WTC11 (cell line): ENCODE data around the gene PLEKHF1. TPM values are rescaled to one million over a fixed set of nuclear protein-coding genes. Genes with fewer than 3 reads are reported as not detected.

Experiments used
- ATAC-seq: fragments of 200-7000 bp; cut with Tn5 transposase; 2 replicates; pipeline ENCODE4 v1.10.0; 2021; ENCODE audit warnings: mild to moderate bottlenecking, moderate library complexity
- CTCF ChIA-PET: fragments of 300-600 bp; sonication (Branson Sonifier 250); formaldehyde crosslinking; loops from one replicate; lab custom pipeline; 2021; ENCODE audit warnings: antibody characterized with exemption; lab: Charles Lee
- POLR2A ChIA-PET: fragments of 350-600 bp; sonication (Branson Sonifier 250); formaldehyde crosslinking; loops from one replicate; lab custom pipeline; 2021; ENCODE audit warnings: antibody characterized with exemption; lab: Charles Lee
- DNase-seq: peaks from one replicate; pipeline ENCODE4 v3.0.0; 2021; ENCODE audit warnings: low spot score
- H3K27ac Mint-ChIP-seq: 2 replicates; pipeline ENCODE4 v1.8.0; 2021; ENCODE audit warnings: mixed read lengths
- H3K27me3 Mint-ChIP-seq: 2 replicates; pipeline ENCODE4 v1.8.0; 2021; ENCODE audit warnings: low read depth, mild to moderate bottlenecking, moderate library complexity, mixed read lengths
- H3K36me3 Mint-ChIP-seq: 2 replicates; pipeline ENCODE4 v1.8.0; 2021; ENCODE audit warnings: mixed read lengths
- H3K4me1 Mint-ChIP-seq: 2 replicates; pipeline ENCODE4 v1.8.0; 2022; ENCODE audit warnings: mixed read lengths
- H3K4me3 Mint-ChIP-seq: 2 replicates; pipeline ENCODE4 v1.8.0; 2021; ENCODE audit warnings: mild to moderate bottlenecking, moderate library complexity, mixed read lengths
- H3K9me3 Mint-ChIP-seq: 2 replicates; pipeline ENCODE4 v1.8.0; 2021; ENCODE audit warnings: mixed read lengths
- CREM ChIP-seq: sonication (generic); formaldehyde crosslinking; IDR thresholded peaks from 2 replicates; pipeline ENCODE4 v1.8.1; 2022; ENCODE audit warnings: mild to moderate bottlenecking, missing genetic modification reagents, moderate library complexity
- E2F5 ChIP-seq: sonication (generic); formaldehyde crosslinking; IDR thresholded peaks from 2 replicates; pipeline ENCODE4 v1.8.1; 2022; ENCODE audit warnings: mild to moderate bottlenecking, moderate library complexity, missing genetic modification reagents
- ETV6 ChIP-seq: sonication (generic); formaldehyde crosslinking; IDR thresholded peaks from 2 replicates; pipeline ENCODE4 v1.8.1; 2022; ENCODE audit warnings: mild to moderate bottlenecking, missing genetic modification reagents
- FOXP1 ChIP-seq: sonication (generic); formaldehyde crosslinking; IDR thresholded peaks from 2 replicates; pipeline ENCODE4 v1.8.0; 2022; ENCODE audit warnings: missing genetic modification reagents, mild to moderate bottlenecking, moderate library complexity, borderline replicate concordance
- IRF2 ChIP-seq: sonication (generic); formaldehyde crosslinking; IDR thresholded peaks from 2 replicates; pipeline ENCODE4 v1.8.0; 2022; ENCODE audit warnings: low read depth, missing genetic modification reagents, borderline replicate concordance
- JUN ChIP-seq: sonication (generic); formaldehyde crosslinking; IDR thresholded peaks from 2 replicates; pipeline ENCODE4 v1.8.0; 2023; ENCODE audit warnings: mild to moderate bottlenecking, missing genetic modification reagents
- MLX ChIP-seq: sonication (generic); formaldehyde crosslinking; IDR thresholded peaks from 2 replicates; pipeline ENCODE4 v1.8.1; 2023; ENCODE audit warnings: mild to moderate bottlenecking, missing genetic modification reagents, moderate library complexity
- MXD4 ChIP-seq: fragments of 250-450 bp; sonication (Bioruptor Pico); IDR thresholded peaks from 2 replicates; pipeline ENCODE4 v1.8.0; 2021; ENCODE audit warnings: mild to moderate bottlenecking, moderate library complexity, borderline replicate concordance
- NFATC4 ChIP-seq: fragments of 250-450 bp; sonication (Bioruptor Pico); IDR thresholded peaks from 2 replicates; pipeline ENCODE4 v1.9.0; 2021; ENCODE audit warnings: mild to moderate bottlenecking
- NFYB ChIP-seq: sonication (generic); formaldehyde crosslinking; conservative IDR thresholded peaks from 2 replicates; pipeline ENCODE4 v1.8.0; 2022; ENCODE audit warnings: low read depth, missing genetic modification reagents
- SOX15 ChIP-seq: fragments of 250-450 bp; sonication (Bioruptor Pico); IDR thresholded peaks from 2 replicates; pipeline ENCODE4 v1.9.0; 2021; ENCODE audit warnings: mild to moderate bottlenecking
- USF1 ChIP-seq: sonication (generic); formaldehyde crosslinking; IDR thresholded peaks from 2 replicates; pipeline ENCODE4 v1.8.0; 2022; ENCODE audit warnings: mild to moderate bottlenecking, missing genetic modification reagents
- ZBTB21 ChIP-seq: sonication (generic); formaldehyde crosslinking; IDR thresholded peaks from 2 replicates; pipeline ENCODE4 v1.8.1; 2023; ENCODE audit warnings: mild to moderate bottlenecking, missing genetic modification reagents, borderline replicate concordance
- ZMAT4 ChIP-seq: fragments of 250-450 bp; sonication (Bioruptor Pico); IDR thresholded peaks from 2 replicates; pipeline ENCODE4 v1.9.0; 2021; ENCODE audit warnings: mild to moderate bottlenecking
- ZNF138 ChIP-seq: sonication (generic); formaldehyde crosslinking; conservative IDR thresholded peaks from 2 replicates; pipeline ENCODE4 v1.8.1; 2022; ENCODE audit warnings: mild to moderate bottlenecking, moderate library complexity, missing genetic modification reagents
- ZNF512 ChIP-seq: sonication (generic); formaldehyde crosslinking; IDR thresholded peaks from 2 replicates; pipeline ENCODE4 v1.8.1; 2022; ENCODE audit warnings: missing genetic modification reagents, borderline replicate concordance
- ZNF671 ChIP-seq: fragments of 250-450 bp; sonication (Bioruptor Pico); IDR thresholded peaks from 2 replicates; pipeline ENCODE4 v1.8.0; 2021; ENCODE audit warnings: mild to moderate bottlenecking
- total RNA-seq: library from RNA; stranded (reverse); gene quantifications from 3 replicates; pipeline ENCODE4 v1.2.3, GENCODE V29; 2021
- TF ChIP-seq, protein P1 (sequence below): sonication (generic); formaldehyde crosslinking; IDR thresholded peaks from 2 replicates; pipeline ENCODE4 v1.8.1; 2023; ENCODE audit warnings: mild to moderate bottlenecking, moderate library complexity, missing genetic modification reagents
- TF ChIP-seq, protein P2 (sequence below): sonication (generic); formaldehyde crosslinking; IDR thresholded peaks from 2 replicates; pipeline ENCODE4 v1.8.0; 2022; ENCODE audit warnings: mild to moderate bottlenecking, missing genetic modification reagents

Gene PLEKHF1
- total RNA-seq, 1 experiment from 2014 or later, result 17.9 TPM

GRCh38 chr19:29662604-29663404, 2.5 kb upstream of the PLEKHF1 start:
- peaks cover 21% of the 10 kb centered on the region for H3K4me1 Mint-ChIP-seq
- TF ChIP-seq ZNF138 (CRISPR knock-in tag), result no peak
- TF ChIP-seq E2F5, result no peak
- TF ChIP-seq MXD4 (CRISPR knock-in tag), result no peak
- no peak for TF ChIP-seq NFYB (CRISPR knock-in tag)
- TF ChIP-seq, protein P1, sequence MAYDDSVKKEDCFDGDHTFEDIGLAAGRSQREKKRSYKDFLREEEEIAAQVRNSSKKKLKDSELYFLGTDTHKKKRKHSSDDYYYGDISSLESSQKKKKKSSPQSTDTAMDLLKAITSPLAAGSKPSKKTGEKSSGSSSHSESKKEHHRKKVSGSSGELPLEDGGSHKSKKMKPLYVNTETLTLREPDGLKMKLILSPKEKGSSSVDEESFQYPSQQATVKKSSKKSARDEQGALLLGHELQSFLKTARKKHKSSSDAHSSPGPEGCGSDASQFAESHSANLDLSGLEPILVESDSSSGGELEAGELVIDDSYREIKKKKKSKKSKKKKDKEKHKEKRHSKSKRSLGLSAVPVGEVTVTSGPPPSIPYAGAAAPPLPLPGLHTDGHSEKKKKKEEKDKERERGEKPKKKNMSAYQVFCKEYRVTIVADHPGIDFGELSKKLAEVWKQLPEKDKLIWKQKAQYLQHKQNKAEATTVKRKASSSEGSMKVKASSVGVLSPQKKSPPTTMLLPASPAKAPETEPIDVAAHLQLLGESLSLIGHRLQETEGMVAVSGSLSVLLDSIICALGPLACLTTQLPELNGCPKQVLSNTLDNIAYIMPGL (CRISPR knock-in tag), result no peak
- TF ChIP-seq, protein P2, sequence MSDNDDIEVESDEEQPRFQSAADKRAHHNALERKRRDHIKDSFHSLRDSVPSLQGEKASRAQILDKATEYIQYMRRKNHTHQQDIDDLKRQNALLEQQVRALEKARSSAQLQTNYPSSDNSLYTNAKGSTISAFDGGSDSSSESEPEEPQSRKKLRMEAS (CRISPR knock-in tag), result no peak

DNA sequence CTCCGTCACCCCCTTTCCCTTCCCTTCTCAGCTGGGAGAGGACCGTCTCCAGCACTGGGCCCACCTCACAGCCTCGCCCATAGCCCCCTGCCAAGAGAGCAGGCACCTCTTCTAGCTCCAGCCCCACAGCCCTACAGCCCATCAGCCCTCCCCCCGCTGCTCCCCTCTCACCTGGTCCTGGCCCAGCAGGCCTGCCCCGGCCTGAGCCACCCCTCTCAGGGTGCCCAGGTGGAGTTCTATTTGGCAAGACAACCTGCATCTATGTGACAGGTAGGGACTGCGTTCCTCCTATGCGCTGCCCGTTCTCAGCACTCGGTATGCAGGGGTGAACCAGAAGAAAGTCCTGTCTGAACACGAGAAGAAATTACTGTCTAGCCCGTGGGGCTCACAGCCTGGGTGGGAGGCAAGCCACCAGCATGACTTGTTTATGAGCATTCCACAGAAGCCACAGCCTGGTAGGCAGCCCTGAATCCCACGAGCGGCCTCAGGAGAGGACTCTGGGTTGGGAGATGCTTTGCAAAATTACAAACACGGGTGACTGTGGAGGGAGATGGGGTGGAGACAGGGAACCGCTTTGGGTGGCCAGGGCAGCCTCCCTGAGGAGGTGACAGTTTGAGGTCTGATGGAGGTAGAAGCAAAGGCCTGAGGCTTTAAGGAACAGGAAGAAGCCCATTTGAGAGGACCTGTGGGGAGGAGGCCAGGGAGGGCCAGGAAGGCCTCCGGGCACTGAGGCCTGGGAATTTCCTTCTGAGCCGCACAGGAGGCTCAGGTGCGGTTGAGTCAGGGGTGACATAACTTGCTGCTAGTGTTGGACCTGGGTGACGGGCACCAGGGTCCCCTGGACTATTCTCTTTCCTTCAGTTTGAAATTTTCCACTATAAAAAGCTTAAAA, 1.2 kb upstream of the PLEKHF1 start:
- POLR2A ChIA-PET, result interaction anchor here (1.6 kb wide), 1 partner anchor 54 kb away, joined by 4 read pairs; no protein-coding TSS in a partner anchor
- no peak for TF ChIP-seq ZNF138 (CRISPR knock-in tag)
- TF ChIP-seq NFATC4, result no peak
- no peak for TF ChIP-seq JUN (CRISPR knock-in tag)
- TF ChIP-seq ZBTB21 (CRISPR knock-in tag), result no peak
- TF ChIP-seq SOX15 (CRISPR knock-in tag), result no peak
- no peak for TF ChIP-seq FOXP1 (CRISPR knock-in tag)
- no peak for TF ChIP-seq ZNF671 (CRISPR knock-in tag)
- TF ChIP-seq ETV6 (CRISPR knock-in tag), result no peak
- no peak for TF ChIP-seq USF1 (CRISPR knock-in tag)
- TF ChIP-seq MLX (CRISPR knock-in tag), result no peak
- TF ChIP-seq ZMAT4, result no peak
- no peak for TF ChIP-seq CREM (CRISPR knock-in tag)
- no peak for TF ChIP-seq IRF2
- TF ChIP-seq ZNF512 (CRISPR knock-in tag), result no peak
- TF ChIP-seq, all 79 proteins: peak for 0
- ATAC-seq (no peak), DNase-seq (no peak)
- no peaks in the 10 kb centered on the region for H3K36me3 Mint-ChIP-seq
- CTCF ChIA-PET, result interaction anchor here (1.1 to 2.3 kb wide), 4 partner anchors 14 to 194 kb away, joined by 3 to 9 read pairs (median 3); no protein-coding TSS in a partner anchor
- H3K4me3 Mint-ChIP-seq, result peak overlapping the region; percentile 64
- no peaks in the 10 kb centered on the region for H3K27me3 Mint-ChIP-seq
- H3K27ac Mint-ChIP-seq, result no peak overlapping the region
- H3K4me1 Mint-ChIP-seq, result peaks cover 34% of the 10 kb centered on the region
- H3K9me3 Mint-ChIP-seq, result no peaks in the 10 kb centered on the region

More at GRCh38 chr19:29662604-29663404, 2.5 kb upstream of the PLEKHF1 start:
- POLR2A ChIA-PET, result no interaction called here
- ATAC-seq (no peak), DNase-seq (no peak)
- no peaks in the 10 kb centered on the region for H3K9me3 Mint-ChIP-seq
- H3K27ac Mint-ChIP-seq, result no peak overlapping the region
- no peaks in the 10 kb centered on the region for H3K36me3 Mint-ChIP-seq
- CTCF ChIA-PET, result interaction anchor here (0.8 to 1.1 kb wide), 4 partner anchors 9 to 211 kb away, joined by 3 to 4 read pairs (median 4); no protein-coding TSS in a partner anchor
- no peak overlapping the region for H3K4me3 Mint-ChIP-seq
- H3K27me3 Mint-ChIP-seq, result no peaks in the 10 kb centered on the region
